Measurements from ENCODE around the gene DRD1. TPM values are rescaled to one million over a fixed set of nuclear protein-coding genes. Genes with fewer than 3 reads are reported as not detected.
A peak's percentile ranks its signal among the peaks of the same experiment; 100 is the strongest.

DRD1 gene
- total RNA-seq, 3 donors from 2014 or later (not counting 1 experiment from before 2014, with no cell fraction given) = not detected

GRCh38 chr5:175464942-175465233 is 20.9 kb upstream of the DRD1 start:
- ATAC-seq = peak in 2 of 3 donors; percentile 14 to 20
- Mint-ChIP-seq H3K36me3 (no peaks in the 10 kb centered on the region), H3K4me1 (peaks cover 5 to 6% of the 10 kb centered on the region in 2 donors), H3K27me3 (ENCODE audit: low read depth in 2 of 2) (peaks cover 17 to 18% of the 10 kb centered on the region in 2 donors), H3K27ac (no peak overlapping the region), H3K4me3 (no peak overlapping the region), H3K9me3 (no peaks in the 10 kb centered on the region)
- intact Hi-C loops (cut with micrococcal nuclease) = no loop called here
- DNase-seq = no peak
- H3K4me1 ChIP-seq (ENCODE audit: control insufficient read depth, insufficient read depth, low read length) = peaks cover 5% of the 10 kb centered on the region
- no peaks in the 10 kb centered on the region for H3K27me3 ChIP-seq (ENCODE audit: control insufficient read depth, insufficient read depth, low read length)
- no peaks in the 10 kb centered on the region for H3K9me3 ChIP-seq (ENCODE audit: control insufficient read depth, insufficient read depth, low read length)
- peak; percentile 30 for TF ChIP-seq CTCF (IDR thresholded peaks at IDR 0.05)
- no peak overlapping the region for H3K4me3 ChIP-seq (ENCODE audit: low read length)
- WGBS (ENCODE audit: insufficient coverage) = 18% methylated on average over 3 of the region's 3 CpGs
- H3K36me3 ChIP-seq (ENCODE audit: control insufficient read depth, insufficient read depth, low read length) = no peaks in the 10 kb centered on the region
- no peak overlapping the region for H3K27ac ChIP-seq (ENCODE audit: low read length)

- TF ChIP-seq CTCF (IDR thresholded peaks at IDR 0.05) = peak; percentile 74
- ATAC-seq = peak; percentile 81 to 98 (median 88)
- Histone ChIP-seq H3K27ac (ENCODE audit: low read length) (no peak overlapping the region), H3K9me3 (ENCODE audit: control insufficient read depth, insufficient read depth, low read length) (no peaks in the 10 kb centered on the region), H3K27me3 (ENCODE audit: control insufficient read depth, insufficient read depth, low read length) (no peaks in the 10 kb centered on the region), H3K36me3 (ENCODE audit: control insufficient read depth, insufficient read depth, low read length) (no peaks in the 10 kb centered on the region), H3K4me1 (ENCODE audit: control insufficient read depth, insufficient read depth, low read length) (peaks cover 5% of the 10 kb centered on the region), H3K4me3 (ENCODE audit: low read length) (no peak overlapping the region)
- no peak overlapping the region for H3K27ac Mint-ChIP-seq
- peaks cover 18% of the 10 kb centered on the region in 2 donors for H3K27me3 Mint-ChIP-seq (ENCODE audit: low read depth in 2 of 2)
- WGBS (ENCODE audit: insufficient coverage) = 52% methylated on average over 11 of the region's 11 CpGs
- peaks cover 5 to 6% of the 10 kb centered on the region in 2 donors for H3K4me1 Mint-ChIP-seq
- no peaks in the 10 kb centered on the region for H3K36me3 Mint-ChIP-seq
- H3K9me3 Mint-ChIP-seq = no peaks in the 10 kb centered on the region
- H3K4me3 Mint-ChIP-seq = no peak overlapping the region
- intact Hi-C loops (cut with micrococcal nuclease) = no loop called here
- peak in 1 of 2 donors; percentile 76 for DNase-seq
Observed at GRCh38 chr5:175464074-175464941, 20.3 kb upstream of the DRD1 start.

- Mint-ChIP-seq H3K4me3 (no peak overlapping the region), H3K27ac (no peak overlapping the region), H3K4me1 (peaks cover 5 to 6% of the 10 kb centered on the region in 2 donors), H3K9me3 (no peaks in the 10 kb centered on the region), H3K36me3 (no peaks in the 10 kb centered on the region), H3K27me3 (ENCODE audit: low read depth in 2 of 2) (peaks cover 16 to 24% of the 10 kb centered on the region in 2 donors)
- intact Hi-C loops (cut with micrococcal nuclease) = no loop called here
- no peak for TF ChIP-seq CTCF (IDR thresholded peaks at IDR 0.05)
- WGBS (ENCODE audit: insufficient coverage) = 86% methylated on average over 3 of the region's 3 CpGs
- H3K4me3 ChIP-seq (ENCODE audit: low read length) = no peak overlapping the region
- no peaks in the 10 kb centered on the region for H3K36me3 ChIP-seq (ENCODE audit: control insufficient read depth, insufficient read depth, low read length)
- no peak overlapping the region for H3K27ac ChIP-seq (ENCODE audit: low read length)
- ATAC-seq (no peak), DNase-seq (no peak)
- H3K9me3 ChIP-seq (ENCODE audit: control insufficient read depth, insufficient read depth, low read length) = no peaks in the 10 kb centered on the region
- H3K27me3 ChIP-seq (ENCODE audit: control insufficient read depth, insufficient read depth, low read length) = no peaks in the 10 kb centered on the region
- peaks cover 5% of the 10 kb centered on the region for H3K4me1 ChIP-seq (ENCODE audit: control insufficient read depth, insufficient read depth, low read length)
Observed at GRCh38 chr5:175463641-175464040, 19.7 kb upstream of the DRD1 start.

Data from natural killer cell (primary cell).